H1 (cell line): ENCODE results near the gene ZNRF3. TPM values are rescaled to one million over a fixed set of nuclear protein-coding genes. Genes with fewer than 3 reads are reported as not detected.

ENCODE experiments used
- CTCF ChIA-PET: fragments of 300-600 bp; sonication (Branson Sonifier 250); formaldehyde crosslinking; loops from one replicate; lab custom pipeline; 2021; ENCODE audit not compliant: partially characterized antibody; lab: Charles Lee
- POLR2A ChIA-PET: fragments of 300-600 bp; sonication (Branson Sonifier 250); formaldehyde crosslinking; loops from one replicate; lab custom pipeline; 2021; ENCODE audit warnings: inconsistent platforms; ENCODE audit not compliant: partially characterized antibody; lab: Charles Lee
- DNase-seq, 2 experiments: peaks; one replicate each; pipeline versions ENCODE4 v3.0.0 to v3.0.0-alpha.2; 2010 to 2022; ENCODE audit warnings: low spot score in 2 of 2, low read depth in 1 of 2, mixed read lengths in 1 of 2
- FAIRE-seq: peaks from 2 replicates; lab custom pipeline; 2011; peaks lifted over from hg19 to GRCh38; lab: Jason Lieb, UNC
- H2AFZ ChIP-seq: 2 replicates; pipeline ENCODE4 v1.8.1; 2012; ENCODE audit warnings: low read length, inconsistent platforms
- H2AK5ac ChIP-seq: 2 replicates; pipeline ENCODE4 v1.6.1; 2013; ENCODE audit warnings: low read depth, low read length
- H2BK120ac ChIP-seq: replicated peaks from 2 replicates; pipeline ENCODE3; 2013; ENCODE audit warnings: low read depth, low read length, inconsistent platforms
- H2BK12ac ChIP-seq: 2 replicates; pipeline ENCODE4 v1.6.1; 2013; ENCODE audit warnings: low read depth, low read length
- H2BK15ac ChIP-seq: 2 replicates; pipeline ENCODE4 v1.6.1; 2013; ENCODE audit warnings: low read length
- H2BK20ac ChIP-seq: 2 replicates; pipeline ENCODE4 v1.6.1; 2013; ENCODE audit warnings: low read length
- H2BK5ac ChIP-seq: 2 replicates; pipeline ENCODE4 v1.6.1; 2013; ENCODE audit warnings: low read depth, low read length
- H3K14ac ChIP-seq: 2 replicates; pipeline ENCODE4 v1.6.1; 2013; ENCODE audit warnings: inconsistent platforms; ENCODE audit not compliant: insufficient read length
- H3K18ac ChIP-seq: 2 replicates; pipeline ENCODE4 v1.6.1; 2013; ENCODE audit warnings: low read length; ENCODE audit errors: extremely low read depth
- H3K23ac ChIP-seq: 2 replicates; pipeline ENCODE4 v1.6.1; 2013; ENCODE audit warnings: inconsistent platforms; ENCODE audit not compliant: insufficient read length
- H3K23me2 ChIP-seq: 2 replicates; pipeline ENCODE4 v1.6.1; 2013; ENCODE audit warnings: low read depth, low read length
- H3K27ac ChIP-seq: 2 replicates; pipeline ENCODE4 v1.6.1; 2011; ENCODE audit warnings: low read depth, low read length, inconsistent platforms
- H3K27me3 ChIP-seq, 4 experiments: replicated peaks in 1 of 4; 1 replicate in 1 of 4; 2 replicates in 3 of 4; pipeline versions ENCODE4 v1.6.1 to v1.8.1; 2011 to 2013; ENCODE audit warnings: low read length in 3 of 4, mild to moderate bottlenecking in 3 of 4, inconsistent platforms in 2 of 4, mixed read lengths in 2 of 4, moderate library complexity in 1 of 4; ENCODE audit not compliant: control insufficient read depth in 3 of 4, insufficient read depth in 3 of 4; ENCODE audit errors: extremely low read depth in 1 of 4
- H3K36me3 ChIP-seq, 4 experiments: 2 replicates each; pipeline versions ENCODE4 v1.6.1 to v1.8.1; 2011 to 2013; ENCODE audit warnings: mild to moderate bottlenecking in 4 of 4, low read length in 3 of 4, moderate library complexity in 2 of 4, control low read depth in 1 of 4, inconsistent platforms in 1 of 4; ENCODE audit not compliant: insufficient read depth in 4 of 4, control insufficient read depth in 2 of 4
- H3K4ac ChIP-seq: replicated peaks from 2 replicates; pipeline ENCODE3; 2013; ENCODE audit warnings: low read length, low read depth, mixed read lengths, inconsistent platforms; ENCODE audit not compliant: insufficient read length
- H3K4me1 ChIP-seq, 4 experiments: replicated peaks in 1 of 4; 1 replicate in 1 of 4; 2 replicates in 3 of 4; pipeline versions ENCODE4 v1.6.1 to v1.8.1; 2011 to 2013; ENCODE audit warnings: low read length in 3 of 4, inconsistent platforms in 2 of 4, mixed read lengths in 1 of 4; ENCODE audit not compliant: insufficient read depth in 4 of 4, control insufficient read depth in 3 of 4
- H3K4me2 ChIP-seq, 2 experiments: 2 replicates each; pipeline versions ENCODE4 v1.6.1 to v1.8.1; 2011 to 2013; ENCODE audit warnings: low read depth in 2 of 2, low read length in 2 of 2, control low read depth in 1 of 2, inconsistent platforms in 1 of 2, mild to moderate bottlenecking in 1 of 2; ENCODE audit not compliant: insufficient read depth in 1 of 2
- H3K4me3 ChIP-seq, 4 experiments: fragments of 200-600, 300-600 bp in 1 of 4; sonication (generic), shearing (Covaris generic), sonication (Bioruptor Twin) in 1 of 4; 2 replicates each; pipeline versions ENCODE4 v1.5.1 to v1.8.1; 2011 to 2016; ENCODE audit warnings: low read length in 4 of 4, low read depth in 3 of 4, control low read depth in 2 of 4, inconsistent platforms in 2 of 4, mild to moderate bottlenecking in 2 of 4, mixed read lengths in 1 of 4, moderate library complexity in 1 of 4; ENCODE audit not compliant: insufficient read depth in 2 of 4; ENCODE audit errors: extremely low read depth in 1 of 4
- H3K56ac ChIP-seq: replicated peaks from 2 replicates; pipeline ENCODE3; 2013; ENCODE audit warnings: low read depth, mild to moderate bottlenecking, mixed read lengths, low read length, inconsistent platforms; ENCODE audit not compliant: insufficient read length
- H3K79me1 ChIP-seq: 2 replicates; pipeline ENCODE4 v1.6.1; 2013; ENCODE audit warnings: low read depth, low read length, control low read depth
- H3K79me2 ChIP-seq, 2 experiments: 2 replicates each; pipeline versions ENCODE4 v1.6.1 to v1.8.1; 2012 to 2013; ENCODE audit warnings: low read length in 2 of 2, mild to moderate bottlenecking in 2 of 2, inconsistent platforms in 1 of 2; ENCODE audit not compliant: insufficient read depth in 2 of 2, control insufficient read depth in 1 of 2
- H3K9ac ChIP-seq, 4 experiments: replicated peaks in 1 of 4; 1 replicate in 1 of 4; 2 replicates in 3 of 4; pipeline versions ENCODE4 v1.6.1 to v1.8.1; 2011 to 2013; ENCODE audit warnings: low read depth in 3 of 4, low read length in 3 of 4, control low read depth in 2 of 4, mild to moderate bottlenecking in 2 of 4, moderate library complexity in 2 of 4, inconsistent platforms in 1 of 4; ENCODE audit errors: extremely low read depth in 1 of 4
- H3K9me3 ChIP-seq, 2 experiments: 2 replicates each; pipeline versions ENCODE4 v1.6.1 to v1.8.1; 2012 to 2013; ENCODE audit warnings: mild to moderate bottlenecking in 2 of 2, moderate library complexity in 2 of 2, control low read depth in 1 of 2, inconsistent platforms in 1 of 2, low read depth in 1 of 2, low read length in 1 of 2, mixed read lengths in 1 of 2; ENCODE audit not compliant: insufficient read depth in 2 of 2
- H4K20me1 ChIP-seq, 2 experiments: replicated peaks in 1 of 2; 2 replicates each; pipeline versions ENCODE3 to v1.8.1; 2011 to 2013; ENCODE audit warnings: inconsistent platforms in 2 of 2, low read length in 2 of 2, mild to moderate bottlenecking in 1 of 2; ENCODE audit not compliant: insufficient read depth in 2 of 2, control insufficient read depth in 1 of 2
- H4K5ac ChIP-seq: 2 replicates; pipeline ENCODE4 v1.6.1; 2013; ENCODE audit warnings: low read length, low read depth, mixed read lengths, inconsistent platforms; ENCODE audit not compliant: insufficient read length
- H4K8ac ChIP-seq: 2 replicates; pipeline ENCODE4 v1.8.0; 2013; ENCODE audit warnings: mild to moderate bottlenecking, moderate library complexity, low read length, inconsistent platforms; ENCODE audit not compliant: insufficient read depth; ENCODE audit errors: extremely low read depth
- H4K91ac ChIP-seq: replicated peaks from 2 replicates; pipeline ENCODE3; 2013; ENCODE audit warnings: low read length, mixed read lengths, inconsistent platforms; ENCODE audit not compliant: insufficient read length
- BACH1 ChIP-seq: IDR thresholded peaks from 2 replicates; pipeline ENCODE4 v1.6.1; 2012; ENCODE audit warnings: low read length, improper control_type of control experiment
- BCL11A ChIP-seq, 2 experiments: IDR thresholded peaks; one replicate each; pipeline ENCODE4 v1.6.1; 2011; ENCODE audit warnings: low read depth in 2 of 2, low read length in 2 of 2, mild to moderate bottlenecking in 2 of 2
- CREB1 ChIP-seq: IDR thresholded peaks from 2 replicates; pipeline ENCODE4 v1.6.1; 2012; ENCODE audit warnings: inconsistent platforms
- CTBP2 ChIP-seq: IDR thresholded peaks from 2 replicates; pipeline ENCODE4 v1.7.0; 2011; ENCODE audit warnings: borderline replicate concordance, mild to moderate bottlenecking, moderate library complexity, mixed read lengths, low read length; ENCODE audit not compliant: insufficient read depth, insufficient read length
- KDM5A ChIP-seq: fragments of 200-600 bp; IDR thresholded peaks from 2 replicates; pipeline ENCODE4 v1.7.1; 2012; ENCODE audit warnings: mild to moderate bottlenecking, low read length, inconsistent platforms, mixed read lengths
- NRF1 ChIP-seq: IDR thresholded peaks from 2 replicates; pipeline ENCODE4 v1.6.1; 2011; ENCODE audit warnings: mild to moderate bottlenecking, low read depth, low read length, improper control_type of control experiment
- RNF2 ChIP-seq: fragments of 200-900, 300-1000 bp; sonication (generic); IDR thresholded peaks from 2 replicates; pipeline ENCODE4 v1.7.1; 2016; ENCODE audit warnings: borderline replicate concordance, low read depth, mild to moderate bottlenecking, antibody characterized with exemption, low read length; ENCODE audit not compliant: poor library complexity, severe bottlenecking; ENCODE audit errors: missing control alignments
- SIRT6 ChIP-seq: IDR thresholded peaks from one replicate; pipeline ENCODE4 v1.7.1; 2012; ENCODE audit warnings: low read length, inconsistent platforms
- SIX5 ChIP-seq: IDR thresholded peaks from 2 replicates; pipeline ENCODE4 v1.6.1; 2011; ENCODE audit warnings: mild to moderate bottlenecking, low read depth, low read length
- SP4 ChIP-seq: IDR thresholded peaks from 2 replicates; pipeline ENCODE4 v1.6.1; 2012; ENCODE audit warnings: low read length, inconsistent platforms
- SRF ChIP-seq: IDR thresholded peaks from 2 replicates; pipeline ENCODE4 v1.6.1; 2011; ENCODE audit warnings: mild to moderate bottlenecking, low read depth, low read length, moderate library complexity
- TAF1 ChIP-seq: IDR thresholded peaks from 2 replicates; pipeline ENCODE4 v1.6.1; 2011; ENCODE audit warnings: mild to moderate bottlenecking, low read depth, low read length
- TCF12 ChIP-seq: IDR thresholded peaks from 2 replicates; pipeline ENCODE4 v1.6.1; 2011; ENCODE audit warnings: low read depth, mild to moderate bottlenecking, low read length
- YY1 ChIP-seq: IDR thresholded peaks from 2 replicates; pipeline ENCODE4 v1.6.1; 2011; ENCODE audit warnings: low read depth, mild to moderate bottlenecking, low read length
- ZNF274 ChIP-seq: IDR thresholded peaks from 2 replicates; pipeline ENCODE4 v1.7.0; 2012; ENCODE audit warnings: low read length, borderline replicate concordance; ENCODE audit errors: extremely low read depth
- WGBS, 2 experiments: shearing (Covaris generic) in 1 of 2; methylation state at CpG; one replicate each; pipeline versions ENCODE4 v1.1.6 to v1.1.7; 2013 to 2015; ENCODE audit warnings: low lambda C conversion rate in 2 of 2, mixed read lengths in 2 of 2, inconsistent platforms in 1 of 2, low coverage in 1 of 2, missing lambda C conversion rate in 1 of 2; ENCODE audit not compliant: insufficient replicate concordance in 2 of 2, insufficient coverage in 1 of 2, insufficient read length in 1 of 2; ENCODE audit errors: extremely low coverage in 1 of 2, missing lambda C conversion rate in 1 of 2; 5-methylcytosine and 5-hydroxymethylcytosine counted together
- polyA plus RNA-seq, 7 experiments: library from polyadenylated mRNA; depleted of rRNA in 3 of 7; stranded (reverse) in 5 of 7; unstranded in 2 of 7; fragments of >200 nt in 5 of 7; fragments of 200-250 nt in 2 of 7; gene quantifications; 1 replicate in 5 of 7; 2 replicates in 1 of 7; 4 replicates in 1 of 7; pipeline versions ENCODE4 v1.2.1 to v1.2.3, GENCODE V29; 2011 to 2013; ENCODE audit warnings: missing spikeins in 2 of 7, mixed read lengths in 2 of 7
- total RNA-seq: library from RNA; stranded (reverse); fragmentation: NEBNext Ultra II Directional; extraction: Animal tissue kit (Norgen Biotek cat#: 25700); gene quantifications from 2 replicates; pipeline ENCODE4 v1.2.1, GENCODE V29; 2021
- TF ChIP-seq, protein P1 (sequence below): IDR thresholded peaks from 2 replicates; pipeline ENCODE4 v1.6.1; 2012; ENCODE audit warnings: inconsistent platforms

The ZNRF3 gene
- total and polyA plus RNA-seq, 2 of the 8 experiments (the other 6 are each of a cell fraction or from before 2014, with no cell fraction given), result 14.1 to 21.7 TPM

- Histone ChIP-seq H3K27ac (no peak overlapping the region), H4K5ac (no peak overlapping the region), H2BK20ac (no peak overlapping the region), H3K4me2 (no peak overlapping the region), H3K4me1 (peaks cover 4 to 7% (median 6%) of the 10 kb centered on the region in 4 experiments), H3K9ac (no peak overlapping the region), H3K56ac (no peak overlapping the region), H2BK12ac (no peak overlapping the region), H4K91ac (no peak overlapping the region), H3K23ac (no peak overlapping the region), H2AK5ac (no peak overlapping the region; the same call in 1 of the 2 replicates), H3K14ac (no peak overlapping the region), H3K23me2 (no peaks in the 10 kb centered on the region), H3K79me1 (no peaks in the 10 kb centered on the region; the same call in 1 of the 2 replicates), H2BK15ac (no peak overlapping the region), H3K36me3 (no peaks in the 10 kb centered on the region), H3K27me3 (no peaks in the 10 kb centered on the region), H2BK120ac (no peak overlapping the region), H4K8ac (no peak overlapping the region), H3K4ac (no peak overlapping the region), H2BK5ac (no peak overlapping the region), H3K18ac (no peak overlapping the region), H3K79me2 (peaks cover 4 to 70% of the 10 kb centered on the region in 2 experiments; a peak in 3 of 4 replicates), H4K20me1 (peaks cover 0 to 3% of the 10 kb centered on the region in 2 experiments), H3K9me3 (no peaks in the 10 kb centered on the region), H2AFZ (no peak overlapping the region), H3K4me3 (no peak overlapping the region)
- DNase-seq (no peak), FAIRE-seq (no peak)
- WGBS, 2 experiments, result 78% methylated on average over 3 of the region's 3 CpGs; no CpG with 5 or more reads in 1 of the 2 experiments
- POLR2A ChIA-PET, result interaction anchor here (1.1 to 1.6 kb wide), 2 partner anchors 8 to 9 kb away, joined by 3 to 5 read pairs; no protein-coding TSS in a partner anchor
- no peak for TF ChIP-seq SIX5
- TF ChIP-seq, protein P1, sequence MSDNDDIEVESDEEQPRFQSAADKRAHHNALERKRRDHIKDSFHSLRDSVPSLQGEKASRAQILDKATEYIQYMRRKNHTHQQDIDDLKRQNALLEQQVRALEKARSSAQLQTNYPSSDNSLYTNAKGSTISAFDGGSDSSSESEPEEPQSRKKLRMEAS, result no peak
- TF ChIP-seq BACH1, result no peak
- no peak for TF ChIP-seq BCL11A (IDR thresholded peaks at IDR 0.05; ENCODE audit: low read depth in 2 of 2, low read length in 2 of 2)
- TF ChIP-seq YY1, result no peak
- TF ChIP-seq CTBP2, result no peak
- TF ChIP-seq CREB1, result no peak
- no peak for TF ChIP-seq SIRT6
- TF ChIP-seq TCF12, result no peak
- no peak for TF ChIP-seq KDM5A
- TF ChIP-seq ZNF274, result no peak
- no peak for TF ChIP-seq SP4
- TF ChIP-seq NRF1, result no peak
- no peak for TF ChIP-seq SRF
- no peak for TF ChIP-seq TAF1
- no peak for TF ChIP-seq RNF2
- CTCF ChIA-PET, result no interaction called here
Observed at GRCh38 chr22:28973352-28973751, 90.0 kb downstream of the ZNRF3 start.
